ENCODE results near the gene NOC4L. TPM values are rescaled to one million over a fixed set of nuclear protein-coding genes. Genes with fewer than 3 reads are reported as not detected.
A peak's percentile ranks its signal among the peaks of the same experiment; 100 is the strongest.

The NOC4L gene
- total and polyA plus RNA-seq, 2 of the 4 experiments (the other 2 are of a cell fraction), result 5.2 to 13.4 TPM

GRCh38 chr12:132189378-132190011 lies 45.2 kb downstream of the NOC4L start:
- CTCF ChIA-PET, result no interaction called here
- in situ Hi-C loops (cut with MboI; ENCODE audit: low sequenced_read_pairs), result no loop called here
- dilution Hi-C loops (cut with HindIII; ENCODE audit: low sequenced_read_pairs, unreplicated experiment), result no loop called here

More at GRCh38 chr12:132189378-132190011, 45.2 kb downstream of the NOC4L start:
- H2BK120ac ChIP-seq (ENCODE audit: low read depth, low read length), result no peak overlapping the region
- peak overlapping the region; percentile 22 for H2AK9ac ChIP-seq (replicated peaks; ENCODE audit: low read depth, low read length, poor library complexity)
- peak overlapping the region; percentile 33 for H3K4ac ChIP-seq (ENCODE audit: low read depth, low read length)
- no peak overlapping the region for H2BK20ac ChIP-seq (ENCODE audit: low read depth, low read length)
- intact Hi-C loops (cut with micrococcal nuclease), result no loop called here
- H3K4me3 ChIP-seq (ENCODE audit: insufficient read depth, low read depth, low read length), result peak overlapping the region; percentile 55
- peak; percentile 76 for DNase-seq
- no peak overlapping the region for H2BK15ac ChIP-seq (ENCODE audit: low read depth, low read length)
- peaks cover 13% of the 10 kb centered on the region; the same call in 1 of the 2 replicates for H3K27me3 ChIP-seq (ENCODE audit: control insufficient read depth, insufficient read depth, low read length)
- H2AFZ ChIP-seq (replicated peaks; ENCODE audit: low read length, poor library complexity), result peak overlapping the region; percentile 91
- H4K91ac ChIP-seq (ENCODE audit: insufficient read depth, low read depth, low read length), result no peak overlapping the region; the same call in 1 of the 2 replicates
- peaks cover 12% of the 10 kb centered on the region for H3K9me3 ChIP-seq (ENCODE audit: control insufficient read depth, insufficient read depth, low read length)
- H3K79me1 ChIP-seq (ENCODE audit: low read depth in 1 of 2, low read length in 2 of 2), result no peaks in the 10 kb centered on the region
- WGBS, 2 experiments (ENCODE audit: extremely low coverage in 2 of 2, insufficient read length in 1 of 2), result 0% methylated on average over 1 of the region's 69 CpGs; no CpG with 5 or more reads in 1 of the 2 experiments
- peak overlapping the region; percentile 71 for H3K14ac ChIP-seq (replicated peaks; ENCODE audit: low read depth, low read length)
- H3K18ac ChIP-seq (ENCODE audit: low read depth, low read length), result peak overlapping the region; percentile 3; the same call in 1 of the 2 replicates
- H3K23ac ChIP-seq (ENCODE audit: low read depth, low read length), result peak overlapping the region; percentile 58; the same call in 1 of the 2 replicates
- no peak overlapping the region; the same call in 1 of the 2 replicates for H4K5ac ChIP-seq (ENCODE audit: low read depth, low read length)
- H3K9ac ChIP-seq (ENCODE audit: low read depth, low read length), result peak overlapping the region; percentile 72
- peak overlapping the region; percentile 38 to 87; a peak in 3 of 4 replicates for H4K8ac ChIP-seq (ENCODE audit: low read depth in 2 of 2, low read length in 2 of 2)
- no peak overlapping the region for H2AK5ac ChIP-seq (ENCODE audit: low read depth, low read length)
- TF ChIP-seq MAZ (IDR thresholded peaks at IDR 0.05; ENCODE audit: borderline replicate concordance, low read depth, low read length) (peak; percentile 90), RAD21 (IDR thresholded peaks at IDR 0.05; ENCODE audit: low read length) (no peak), MXI1 (IDR thresholded peaks at IDR 0.05; ENCODE audit: borderline replicate concordance, low read depth, low read length) (no peak), FOS (IDR thresholded peaks at IDR 0.05; ENCODE audit: low read depth, low read length) (no peak), CEBPB (IDR thresholded peaks at IDR 0.05; ENCODE audit: low read depth, low read length) (no peak), SMC3 (IDR thresholded peaks at IDR 0.05; ENCODE audit: low read depth, low read length) (no peak)
- no peaks in the 10 kb centered on the region for H3K9me1 ChIP-seq (ENCODE audit: insufficient read depth, low read length)
- H3K27ac ChIP-seq (ENCODE audit: insufficient read depth, low read length), result peak overlapping the region; percentile 16; the same call in 1 of the 2 replicates
- no peak overlapping the region for H3K56ac ChIP-seq (ENCODE audit: extremely low read depth, insufficient read depth, low read length)
- ATAC-seq (ENCODE audit: low read depth), result peak; percentile 97
- H3K4me2 ChIP-seq (ENCODE audit: low read depth, low read length), result peak overlapping the region; percentile 77
- H4K20me1 ChIP-seq (ENCODE audit: insufficient read depth, low read length), result no peaks in the 10 kb centered on the region; the same call in 1 of the 2 replicates
- H3K4me1 ChIP-seq (ENCODE audit: control insufficient read depth, insufficient read depth, low read length), result peaks cover 5% of the 10 kb centered on the region; the same call in 1 of the 2 replicates
- H2BK5ac ChIP-seq (ENCODE audit: low read depth, low read length, poor library complexity, severe bottlenecking), result peak overlapping the region; percentile 10
- POLR2A ChIA-PET (ENCODE audit: unreplicated experiment), result no interaction called here
- no TSS peak for BruUV-seq (replicated peaks)
- no peaks in the 10 kb centered on the region for H3K36me3 ChIP-seq (ENCODE audit: control insufficient read depth, insufficient read depth, low read length)
